Adrenal gland (tissue), 5 donors: ENCODE data around the gene NT5DC3.

Experiments used
- CTCF ChIP-seq, 6 experiments: fragments of 450-650 bp in 4 of 6; fragments of 200-600 bp in 2 of 6; sonication (generic) in 1 of 6; IDR thresholded peaks; 1 replicate in 5 of 6; 2 replicates in 1 of 6; pipeline versions ENCODE4 v1.5.1 to v1.8.0; 2016 to 2021; ENCODE audit warnings: antibody characterized with exemption in 6 of 6, mild to moderate bottlenecking in 2 of 6, moderate library complexity in 1 of 6
- POLR2A ChIP-seq, 2 donors: fragments of 450-650 bp; IDR thresholded peaks; one replicate each; pipeline ENCODE4 v1.6.1; 2017; ENCODE audit warnings: antibody characterized with exemption in 2 of 2, mild to moderate bottlenecking in 2 of 2, moderate library complexity in 1 of 2
- donor health status: DM: no; HTN: no; CAD: no.

GRCh38 chr12:103742349-103742932, 98.6 kb downstream of the NT5DC3 start:
- no peak for TF ChIP-seq CTCF (IDR thresholded peaks at IDR 0.05)
- no peak for TF ChIP-seq POLR2A (IDR thresholded peaks at IDR 0.05)
